ENCODE measurements around the gene C17orf100. TPM values are rescaled to one million over a fixed set of nuclear protein-coding genes. Genes with fewer than 3 reads are reported as not detected.

C17orf100 gene
- total RNA-seq, 4 donors from 2014 or later, result 0.85 to 2.0 TPM; not detected in 2

DNA sequence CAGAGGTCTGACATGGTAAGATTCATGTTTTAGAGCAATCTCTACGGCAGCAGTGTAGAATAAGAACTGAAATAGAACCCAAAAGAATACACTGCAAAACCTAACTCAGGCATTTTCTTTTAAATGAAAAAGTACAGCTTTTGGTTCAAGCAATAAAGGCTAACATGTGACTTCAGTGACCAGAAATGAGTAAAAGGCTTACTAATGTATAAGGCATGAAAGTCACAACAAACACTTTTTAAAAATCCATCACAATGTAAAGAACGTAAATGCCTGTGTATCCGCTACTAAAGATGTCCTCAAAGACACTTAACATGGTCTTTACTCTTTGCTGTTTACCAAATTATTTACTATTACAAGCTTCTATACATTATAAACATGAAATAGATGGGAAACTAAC lies 27.6 kb upstream of the C17orf100 start:
- TF ChIP-seq, protein P1, sequence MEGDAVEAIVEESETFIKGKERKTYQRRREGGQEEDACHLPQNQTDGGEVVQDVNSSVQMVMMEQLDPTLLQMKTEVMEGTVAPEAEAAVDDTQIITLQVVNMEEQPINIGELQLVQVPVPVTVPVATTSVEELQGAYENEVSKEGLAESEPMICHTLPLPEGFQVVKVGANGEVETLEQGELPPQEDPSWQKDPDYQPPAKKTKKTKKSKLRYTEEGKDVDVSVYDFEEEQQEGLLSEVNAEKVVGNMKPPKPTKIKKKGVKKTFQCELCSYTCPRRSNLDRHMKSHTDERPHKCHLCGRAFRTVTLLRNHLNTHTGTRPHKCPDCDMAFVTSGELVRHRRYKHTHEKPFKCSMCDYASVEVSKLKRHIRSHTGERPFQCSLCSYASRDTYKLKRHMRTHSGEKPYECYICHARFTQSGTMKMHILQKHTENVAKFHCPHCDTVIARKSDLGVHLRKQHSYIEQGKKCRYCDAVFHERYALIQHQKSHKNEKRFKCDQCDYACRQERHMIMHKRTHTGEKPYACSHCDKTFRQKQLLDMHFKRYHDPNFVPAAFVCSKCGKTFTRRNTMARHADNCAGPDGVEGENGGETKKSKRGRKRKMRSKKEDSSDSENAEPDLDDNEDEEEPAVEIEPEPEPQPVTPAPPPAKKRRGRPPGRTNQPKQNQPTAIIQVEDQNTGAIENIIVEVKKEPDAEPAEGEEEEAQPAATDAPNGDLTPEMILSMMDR (IDR thresholded peaks at IDR 0.05; ENCODE audit: low read depth), result no peak

DNA sequence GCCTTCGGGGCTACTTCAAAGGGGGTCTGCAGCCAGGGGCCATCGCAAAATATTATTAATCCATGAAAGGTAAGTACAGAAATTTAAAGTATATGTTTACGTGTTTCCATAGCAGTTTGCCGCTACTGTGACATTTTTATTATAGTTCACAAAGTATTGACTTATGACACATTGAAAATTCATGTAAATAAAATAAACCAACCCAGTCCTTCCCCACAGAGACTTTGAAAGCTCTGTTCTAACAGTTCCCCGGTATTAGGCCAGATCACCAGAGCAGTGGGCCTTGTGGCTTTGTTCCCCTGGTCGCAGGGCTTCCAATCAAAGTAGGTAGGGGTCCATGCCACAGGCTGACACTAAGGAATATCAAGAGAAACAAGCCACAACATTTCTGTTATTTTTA lies 24.9 kb upstream of the C17orf100 start:
- TF ChIP-seq, protein P1 (IDR thresholded peaks at IDR 0.05; ENCODE audit: low read depth), result no peak

DNA sequence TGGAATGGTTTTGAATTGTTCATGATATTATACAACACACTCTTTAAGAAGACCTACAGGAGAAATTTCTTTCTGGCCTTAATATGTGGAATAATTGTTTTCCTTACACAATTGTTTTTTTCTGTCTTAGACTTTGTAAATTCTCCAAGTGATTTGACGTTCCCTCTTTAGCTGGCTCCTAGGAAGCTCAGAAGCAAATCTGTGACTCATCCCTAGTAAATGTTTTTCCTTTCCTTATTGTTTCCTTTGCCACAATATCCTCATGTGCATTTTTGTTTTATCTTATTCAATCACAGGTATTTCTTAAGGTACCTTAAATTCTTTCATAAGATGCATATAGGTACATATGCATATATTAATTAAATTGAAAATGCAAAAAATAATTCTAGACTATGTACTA lies 24.5 kb upstream of the C17orf100 start:
- TF ChIP-seq, protein P1 (IDR thresholded peaks at IDR 0.05; ENCODE audit: low read depth), result no peak

DNA sequence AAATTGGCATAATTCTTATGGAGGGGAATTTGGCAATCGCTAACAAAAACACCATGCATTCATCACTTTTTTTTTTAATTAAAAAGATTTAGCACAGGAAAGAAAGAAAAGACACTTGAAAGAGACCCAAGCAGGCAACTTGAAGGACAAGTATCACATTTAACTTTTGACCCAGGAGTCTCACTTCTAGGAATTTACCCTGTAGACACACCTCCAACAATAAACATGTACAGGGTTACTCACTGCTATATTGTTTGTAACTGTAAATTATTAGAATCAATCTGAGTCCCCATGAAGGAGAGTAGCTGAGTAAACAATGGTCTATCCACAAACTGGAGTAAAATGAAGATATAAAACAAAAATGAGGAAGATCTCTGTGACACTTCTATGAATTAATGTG lies 21.2 kb upstream of the C17orf100 start:
- TF ChIP-seq, protein P1 (IDR thresholded peaks at IDR 0.05; ENCODE audit: low read depth), result no peak

DNA sequence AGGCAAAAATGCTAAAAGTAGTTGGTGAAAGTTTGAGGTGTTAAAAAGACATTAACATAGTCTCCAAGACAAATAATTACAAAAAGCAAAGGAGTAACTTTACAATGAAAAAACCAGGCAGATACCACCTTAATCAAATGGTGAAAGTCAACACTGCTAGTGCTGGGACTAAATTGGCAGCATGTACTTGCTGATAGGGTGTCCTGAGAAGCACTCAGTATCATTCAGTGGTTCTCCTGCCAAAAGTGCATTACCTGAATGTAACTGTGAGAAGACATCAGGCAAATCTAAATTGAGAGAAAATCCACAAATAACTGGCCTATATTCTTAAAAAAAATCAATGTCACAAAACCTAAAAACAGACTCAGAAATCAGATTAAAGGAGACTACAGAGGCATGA lies 19.0 kb upstream of the C17orf100 start:
- TF ChIP-seq, protein P1 (IDR thresholded peaks at IDR 0.05; ENCODE audit: low read depth), result no peak

DNA sequence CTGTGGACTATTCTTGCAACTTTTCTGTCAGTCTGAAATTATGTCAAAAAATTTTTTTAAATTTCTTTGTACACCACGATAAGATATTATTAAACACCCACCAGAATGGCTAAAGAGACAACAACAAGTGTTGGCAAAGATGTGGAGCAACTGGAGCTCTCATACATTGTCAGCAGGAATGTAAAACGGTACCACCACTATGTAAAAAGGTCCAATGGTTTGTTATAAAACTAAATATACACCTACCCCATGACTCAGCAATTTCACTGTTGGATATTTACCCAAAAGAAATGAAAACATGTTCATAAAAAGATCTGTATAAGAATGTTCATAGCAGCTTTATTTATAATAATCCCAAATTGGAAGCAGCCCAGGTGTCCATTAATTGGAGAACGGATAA lies 18.3 kb upstream of the C17orf100 start:
- TF ChIP-seq, protein P1 (IDR thresholded peaks at IDR 0.05; ENCODE audit: low read depth), result no peak

DNA sequence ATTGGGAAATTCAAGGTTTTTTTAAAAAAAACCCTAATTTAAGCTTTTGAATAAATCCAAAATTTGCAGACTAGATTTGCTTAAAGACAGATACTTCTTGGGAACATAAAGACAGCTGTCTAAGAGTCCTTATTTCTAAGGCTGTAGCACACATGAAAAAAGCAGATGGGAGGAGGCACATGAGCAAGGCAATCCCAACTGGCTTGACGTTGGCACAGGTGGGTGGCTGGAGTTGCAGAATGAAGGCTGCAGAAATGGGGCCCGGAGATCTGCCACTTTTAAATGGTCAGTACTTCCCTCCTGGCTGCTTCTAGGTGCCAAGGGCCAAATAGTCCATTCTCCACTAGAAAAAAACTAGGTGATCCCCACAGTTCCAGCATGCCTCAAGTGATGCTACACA lies 15.5 kb upstream of the C17orf100 start:
- TF ChIP-seq, protein P1 (IDR thresholded peaks at IDR 0.05; ENCODE audit: low read depth), result no peak

Measured in subcutaneous adipose tissue (tissue), 4 donors.